Middle frontal gyrus (tissue), 1 donor: Measurements from ENCODE around the gene CIART.
"Not testable (repeated sequence)": the region's sequence is repeated elsewhere in the genome, so short reads cannot be mapped to it uniquely, and the experiment has no call there.

Experiments
- DNase-seq: peaks from one replicate; pipeline ENCODE4 v3.0.0-alpha.2; 2015; ENCODE audit warnings: low spot score; ENCODE audit errors: extremely low spot score

Gene CIART, protein sequence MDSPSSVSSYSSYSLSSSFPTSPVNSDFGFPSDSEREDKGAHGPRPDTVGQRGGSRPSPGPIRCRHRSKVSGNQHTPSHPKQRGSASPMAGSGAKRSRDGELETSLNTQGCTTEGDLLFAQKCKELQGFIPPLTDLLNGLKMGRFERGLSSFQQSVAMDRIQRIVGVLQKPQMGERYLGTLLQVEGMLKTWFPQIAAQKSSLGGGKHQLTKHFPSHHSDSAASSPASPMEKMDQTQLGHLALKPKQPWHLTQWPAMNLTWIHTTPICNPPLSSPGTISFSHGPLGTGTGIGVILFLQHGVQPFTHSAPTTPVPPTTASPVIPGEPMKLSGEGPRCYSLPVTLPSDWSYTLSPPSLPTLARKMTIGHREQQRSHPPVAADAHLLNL

DNA sequence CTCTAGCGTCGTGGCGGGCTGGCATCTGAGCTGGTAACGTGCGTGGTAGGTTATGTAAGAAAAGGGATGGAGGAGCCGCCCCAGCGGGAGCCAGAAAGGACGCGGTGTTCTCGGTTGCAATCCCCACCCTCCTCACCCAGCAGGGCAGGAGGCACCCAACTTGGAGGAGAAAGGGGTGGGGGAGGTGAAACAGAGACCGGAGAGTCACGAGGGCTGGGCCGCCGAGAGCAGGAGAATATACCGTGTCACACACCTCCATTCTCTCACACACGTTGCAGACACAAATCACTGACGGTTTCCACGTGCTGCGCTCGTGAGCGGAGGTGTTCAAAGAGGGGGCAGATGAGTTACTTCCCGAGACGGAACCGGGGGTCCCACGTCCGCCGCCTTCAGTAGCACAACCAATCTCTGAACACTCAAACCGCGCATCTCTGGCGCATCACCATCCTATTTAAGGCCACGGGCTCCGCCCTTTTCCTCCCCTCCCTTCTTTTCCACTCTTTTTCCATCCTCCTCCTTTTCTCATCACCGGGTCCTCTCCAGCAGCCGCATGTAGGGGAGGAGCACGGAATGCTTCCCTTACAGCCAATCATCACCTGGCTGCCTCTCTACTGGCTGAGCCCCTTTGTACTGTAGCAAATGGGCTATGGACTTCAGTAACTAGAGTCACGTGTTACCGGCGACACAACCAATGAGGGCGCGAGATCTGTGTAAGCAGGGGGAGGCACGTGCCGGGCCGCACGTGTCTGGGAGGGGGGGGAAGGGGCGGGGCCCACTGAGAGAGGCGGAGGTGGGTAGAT, at the start of gene CIART:
TSS of gene CIART (plus strand) at position 797 of the 800 bp plus-strand sequence. CDS start 714 bp downstream, outside the sequence.
- DNase-seq, result peak; percentile 89

DNA sequence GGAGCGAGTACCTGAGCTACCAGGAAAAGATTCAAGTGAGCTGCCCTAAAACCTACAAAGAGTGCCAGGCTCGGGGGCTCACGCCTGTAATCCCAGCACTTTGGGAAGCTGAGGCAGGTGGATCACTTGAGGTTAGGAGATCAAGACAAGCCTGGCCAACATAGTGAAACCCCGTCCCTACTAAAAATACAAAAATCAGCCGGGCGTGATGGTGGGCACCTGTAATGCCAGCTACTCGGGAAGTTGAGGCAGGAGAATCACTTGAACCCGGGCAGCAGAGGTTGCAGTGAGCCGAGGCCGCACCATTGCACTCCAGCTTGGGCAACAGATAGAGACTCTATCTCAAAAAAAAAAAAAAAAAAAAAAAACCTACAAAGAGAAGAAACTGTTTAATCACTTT, 49.4 kb upstream of the CIART start:
- DNase-seq, result not testable (repeated sequence)

DNA sequence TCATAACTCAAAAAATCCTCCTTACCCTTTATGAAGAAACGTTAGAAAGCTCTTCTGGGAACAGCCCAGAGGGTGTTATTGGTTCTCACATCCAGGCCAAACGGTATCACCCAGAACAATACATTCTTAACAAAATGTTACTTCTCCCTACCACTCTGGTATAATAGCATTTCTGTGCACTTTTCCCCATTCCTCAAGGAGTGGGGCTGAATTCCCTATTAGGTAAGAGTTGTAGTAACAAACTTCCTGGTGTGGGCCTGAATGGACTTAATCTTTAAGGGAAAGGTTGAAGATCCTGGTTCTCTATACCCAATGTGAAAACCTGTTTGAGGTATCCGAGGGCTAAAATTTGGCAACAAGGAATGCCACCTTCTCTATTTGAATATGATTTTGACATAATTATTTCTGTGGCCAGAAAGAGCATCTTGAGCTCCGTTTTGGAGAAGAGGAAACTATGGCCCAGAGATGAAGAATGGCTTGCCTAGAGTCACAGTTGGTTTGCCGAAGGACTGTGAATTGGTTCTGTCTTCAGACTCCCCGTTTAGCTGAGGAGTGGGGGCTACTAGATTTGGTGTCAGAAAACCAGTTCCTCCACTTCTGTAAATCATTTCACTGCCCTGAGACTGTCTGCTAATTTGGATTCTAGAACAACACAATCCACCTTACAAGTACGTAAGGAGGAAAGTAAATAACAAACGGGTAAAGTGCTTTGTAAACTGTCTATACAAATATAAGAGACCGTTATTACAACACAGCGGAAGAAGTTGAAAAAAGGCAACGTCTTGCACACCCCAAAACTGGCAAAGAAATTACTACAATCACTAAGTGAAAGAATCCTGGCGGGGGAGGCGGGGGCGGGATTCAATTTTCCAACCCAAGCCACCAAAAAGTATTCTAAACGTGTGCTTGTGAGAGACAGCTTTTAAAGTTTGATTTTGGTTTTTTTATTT, 48.7 kb upstream of the CIART start:
- no peak for DNase-seq

- no peak for DNase-seq
Observed at GRCh38 chr1:150234309-150234565, 48.1 kb upstream of the CIART start.

DNA sequence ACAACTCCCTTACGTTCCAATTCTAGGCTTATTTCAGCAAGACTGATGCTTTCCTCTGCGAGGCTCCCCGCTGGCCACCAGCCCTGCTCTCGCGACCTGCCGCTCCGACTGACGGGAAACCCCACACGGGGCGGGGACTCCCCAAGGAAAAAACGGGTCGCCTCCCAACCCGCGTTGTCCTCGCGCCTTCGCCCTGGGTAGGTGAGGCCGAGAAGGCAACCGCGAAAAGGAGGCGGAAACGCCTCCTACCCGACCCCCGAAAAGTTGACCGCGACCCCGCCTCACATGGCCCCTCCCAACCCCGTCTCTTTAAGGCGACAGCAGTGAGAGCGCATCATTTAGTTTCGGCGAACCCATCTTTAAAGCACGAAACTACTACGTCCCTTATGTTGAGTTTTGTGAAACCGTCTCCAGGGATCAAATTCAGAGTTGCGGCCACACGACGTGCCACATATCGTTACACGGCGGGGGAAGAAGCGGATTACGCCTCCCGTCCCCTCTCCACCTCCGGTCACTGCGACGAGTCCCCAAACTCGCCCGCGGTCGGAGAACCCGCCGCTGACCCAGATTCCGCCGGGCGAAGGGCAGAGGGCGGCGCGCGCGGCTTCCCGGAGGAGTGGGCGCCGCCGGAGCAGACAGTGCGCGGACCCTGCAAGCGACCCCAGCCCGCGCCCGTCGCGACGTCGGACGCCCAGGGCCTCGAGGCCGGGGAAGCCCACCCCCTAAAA, 47.6 kb upstream of the CIART start:
- DNase-seq, result no peak

GRCh38 chr1:150235294-150235851, 47.0 kb upstream of the CIART start:
- DNase-seq, result no peak

GRCh38 chr1:150235852-150236613, 46.3 kb upstream of the CIART start, which contains the start of gene ANP32E:
ANP32E (minus strand) TSS chr1:150236112; CDS start chr1:150235786, 326 bp downstream.
- peak; percentile 94 for DNase-seq

DNA sequence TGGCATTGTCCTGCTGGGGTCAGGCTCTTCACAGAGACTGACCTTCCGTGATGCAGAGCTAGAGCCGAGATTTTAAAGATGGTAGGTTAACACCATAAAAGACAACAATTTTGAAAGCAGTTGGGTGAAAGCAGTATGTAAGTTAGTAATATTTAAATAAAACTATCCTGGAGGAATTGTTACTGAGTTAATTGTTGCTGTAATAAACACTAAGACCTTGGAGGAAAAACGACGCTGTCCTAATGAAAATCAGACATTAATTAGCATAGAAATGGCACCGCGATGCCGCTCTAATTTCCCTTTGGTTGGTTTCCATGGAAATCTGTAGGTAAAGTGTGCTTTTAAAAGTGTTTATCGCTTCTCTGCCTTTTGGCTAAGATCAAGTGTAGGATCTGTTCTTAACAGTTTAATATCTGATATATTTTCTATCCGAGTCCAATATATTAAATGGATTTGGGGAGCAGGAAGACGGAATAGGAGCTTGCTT, 45.7 kb upstream of the CIART start:
- no peak for DNase-seq

DNA sequence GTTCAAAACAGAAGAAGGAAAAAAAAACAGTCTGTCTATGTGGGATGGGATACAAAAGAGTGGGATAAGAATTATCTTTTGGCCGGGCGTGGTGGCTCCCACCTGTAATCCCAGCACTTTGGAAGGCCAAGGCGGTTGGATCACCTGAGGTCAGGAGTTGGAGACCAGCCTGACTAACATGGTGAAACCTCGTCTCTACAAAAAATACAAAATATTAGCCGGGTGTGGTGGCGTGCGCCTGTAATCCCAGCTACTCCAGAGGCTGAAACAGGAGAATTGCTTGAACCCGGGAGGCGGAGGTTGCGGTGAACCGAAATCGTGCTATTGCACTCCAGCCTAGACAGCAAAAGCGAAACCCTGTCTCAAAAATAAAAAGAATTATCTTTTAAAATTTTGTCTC, 45.2 kb upstream of the CIART start:
- not testable (repeated sequence) for DNase-seq

DNA sequence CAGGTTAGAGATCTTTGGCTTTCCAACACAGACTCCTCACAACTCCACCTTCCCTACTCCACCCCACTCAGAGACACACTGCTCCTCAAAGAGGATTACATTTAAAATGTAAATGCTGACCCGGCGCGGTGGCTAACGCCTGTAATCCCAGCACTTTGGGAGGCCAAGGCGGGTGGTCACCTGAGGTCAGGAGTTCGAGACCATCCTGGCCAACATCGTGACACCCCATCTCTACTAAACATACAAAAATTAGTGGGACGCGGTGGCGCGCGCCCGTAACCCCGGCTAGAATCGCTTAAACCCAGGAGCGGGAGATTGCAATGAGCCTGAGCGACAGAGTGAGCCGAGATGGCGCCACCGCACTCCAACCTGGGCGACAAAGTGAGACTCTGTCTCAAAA, 44.6 kb upstream of the CIART start:
- no peak for DNase-seq

- no peak for DNase-seq
Observed at GRCh38 chr1:150243003-150243402, 39.4 kb upstream of the CIART start.

DNA sequence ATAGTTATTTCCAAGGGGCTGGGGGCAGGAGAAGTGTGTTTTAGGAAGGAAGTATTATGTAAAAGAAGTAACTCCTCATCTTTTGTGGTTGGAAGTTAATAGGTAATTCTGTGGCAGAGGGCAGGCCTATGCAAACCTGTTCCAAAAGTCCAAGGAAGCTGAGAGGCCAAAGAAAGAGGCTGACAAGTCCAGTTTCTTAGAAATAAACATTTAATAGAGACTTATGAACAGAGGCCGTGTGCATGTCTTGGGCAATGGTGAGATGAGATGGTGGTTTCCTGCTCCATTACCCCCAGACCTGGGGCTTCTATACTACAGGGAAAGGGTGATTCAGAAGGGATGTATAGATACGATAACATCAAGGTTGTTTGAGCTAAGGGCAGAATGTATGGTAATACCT, 32.4 kb upstream of the CIART start:
- no peak for DNase-seq

DNA sequence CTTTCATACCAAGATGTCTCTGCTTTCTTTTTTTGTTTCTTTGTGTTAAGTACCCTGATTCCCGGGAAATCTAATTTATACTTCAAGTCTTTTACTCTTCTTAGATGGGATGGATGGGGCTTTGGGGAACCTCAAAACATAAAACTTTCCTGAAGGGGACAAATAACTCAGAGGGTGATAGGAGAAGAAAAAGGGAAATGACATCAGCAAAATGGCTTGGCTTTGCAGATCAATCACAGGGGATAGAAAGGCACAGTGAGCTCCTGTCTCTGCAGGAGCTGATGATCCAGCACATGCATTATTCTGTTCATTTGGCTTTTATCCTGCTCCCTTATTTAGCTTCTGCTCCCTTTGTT, 26.2 kb upstream of the CIART start:
- DNase-seq, result no peak

- DNase-seq, result no peak
Observed at GRCh38 chr1:150256554-150257341, 25.6 kb upstream of the CIART start.

DNA sequence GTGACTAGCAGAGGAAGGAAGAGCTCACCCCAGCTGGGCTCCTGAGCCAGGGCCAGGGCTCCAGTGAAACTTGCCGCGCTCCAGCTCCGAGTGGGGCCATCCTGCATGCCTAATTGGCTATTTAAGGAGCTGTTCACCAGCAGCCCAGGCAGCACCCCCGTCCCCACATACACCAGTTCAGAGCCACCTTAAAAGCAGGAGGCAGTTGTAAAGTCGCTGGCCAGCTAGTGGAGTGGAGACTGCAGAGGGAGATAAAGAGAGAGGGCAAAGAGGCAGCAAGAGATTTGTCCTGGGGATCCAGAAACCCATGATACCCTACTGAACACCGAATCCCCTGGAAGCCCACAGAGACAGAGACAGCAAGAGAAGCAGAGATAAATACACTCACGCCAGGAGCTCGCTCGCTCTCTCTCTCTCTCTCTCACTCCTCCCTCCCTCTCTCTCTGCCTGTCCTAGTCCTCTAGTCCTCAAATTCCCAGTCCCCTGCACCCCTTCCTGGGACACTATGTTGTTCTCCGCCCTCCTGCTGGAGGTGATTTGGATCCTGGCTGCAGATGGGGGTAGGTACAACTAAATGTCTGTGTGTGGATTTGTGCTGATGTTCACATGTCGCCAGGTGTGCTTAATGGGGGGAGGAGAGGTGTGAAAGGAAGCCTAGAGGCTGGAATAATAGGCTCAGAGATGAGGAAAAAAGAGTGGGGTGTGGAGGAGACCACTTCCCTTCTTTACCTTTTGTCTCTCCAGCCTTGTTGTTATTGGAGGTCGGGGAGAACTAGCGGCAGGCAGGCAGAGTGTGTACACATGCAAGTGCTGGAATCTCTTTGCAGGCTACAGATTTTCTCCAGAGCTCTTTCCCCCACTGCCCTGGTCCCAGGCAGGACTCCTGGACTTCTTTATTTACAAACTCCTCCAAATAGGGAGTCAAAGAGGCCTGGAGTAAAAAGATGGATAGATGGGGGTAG, 24.4 kb upstream of the CIART start, which contains the start of gene CA14:
TSS of gene CA14 (plus strand) at position 151 of the 962 bp plus-strand sequence. CDS start at position 506, 355 bp downstream.
- DNase-seq, result no peak

DNA sequence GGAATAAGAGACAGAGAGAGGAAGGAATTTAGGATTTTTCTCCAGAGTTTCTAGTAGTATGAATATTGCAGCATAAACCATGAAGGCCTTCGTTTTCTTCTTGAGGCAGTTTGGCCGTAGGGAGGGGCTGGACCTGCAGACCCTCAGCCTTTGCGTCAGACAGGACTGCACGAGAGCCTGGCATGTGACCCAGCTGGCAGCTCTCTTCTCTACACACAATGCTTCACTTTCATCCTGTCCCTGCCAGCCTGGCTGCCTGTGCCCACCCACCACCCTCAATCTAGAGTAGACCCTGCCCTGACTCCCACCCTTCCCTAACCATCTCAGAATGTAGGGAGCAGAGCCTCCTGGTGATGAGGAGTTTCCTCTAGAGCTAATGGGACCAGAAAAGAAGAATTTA, 23.1 kb upstream of the CIART start:
- DNase-seq, result no peak

DNA sequence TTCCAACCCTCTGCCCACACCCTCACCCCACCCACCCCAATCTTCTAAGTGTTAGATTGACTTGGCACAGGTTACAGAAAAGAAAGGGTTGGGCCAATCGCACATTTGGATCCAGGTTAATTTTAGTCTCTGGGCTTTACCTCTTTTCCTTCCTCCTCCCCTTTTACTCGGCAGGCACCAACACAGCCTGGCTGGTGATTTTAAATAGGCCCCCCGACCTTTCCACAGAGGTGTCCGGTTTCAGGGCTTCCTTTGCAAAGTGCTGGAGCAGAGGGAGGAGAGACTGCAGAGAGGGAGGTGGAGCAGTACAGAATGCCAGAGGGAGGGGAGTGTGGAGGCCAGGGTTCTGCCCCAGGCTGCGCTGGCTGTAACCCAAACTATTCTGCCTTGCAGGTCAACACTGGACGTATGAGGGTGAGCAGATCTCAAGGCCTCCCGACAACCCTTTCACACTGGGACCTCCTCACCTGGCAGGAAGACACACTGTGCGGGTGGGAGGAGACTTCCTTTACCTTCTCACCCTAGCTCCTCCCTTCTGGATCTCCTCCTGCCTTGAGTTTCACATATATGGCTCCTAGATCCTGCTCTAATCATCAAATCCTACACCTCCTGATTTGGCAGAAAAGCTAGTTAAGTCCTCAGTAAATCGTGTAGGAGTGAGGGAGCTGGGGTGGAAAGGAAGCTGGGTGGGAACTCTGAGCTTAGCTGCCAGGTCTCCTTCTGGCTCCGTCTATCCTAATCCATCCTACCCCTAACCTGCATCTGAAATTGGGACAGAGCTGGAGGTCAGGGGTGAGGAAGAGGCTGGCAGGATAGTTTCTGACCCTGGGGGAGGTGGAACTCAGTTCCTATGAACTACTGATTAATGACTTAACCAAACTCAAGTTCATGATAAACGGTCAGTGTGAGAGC, 22.3 kb upstream of the CIART start:
- DNase-seq, result no peak
